IMR-90 (cell line): ENCODE results near the gene SLC19A1. TPM values are rescaled to one million over a fixed set of nuclear protein-coding genes. Genes with fewer than 3 reads are reported as not detected.
A peak's percentile ranks its signal among the peaks of the same experiment; 100 is the strongest.

ENCODE experiments used
- ATAC-seq: fragments of 200-7000 bp; cut with Tn5 transposase; 2 replicates; pipeline ENCODE4 v1.9.1; 2020; ENCODE audit warnings: low read depth, mild to moderate bottlenecking, moderate library complexity
- BruUV-seq: library from RNA; stranded (reverse); fragments of 400-500 nt; replicated peaks from 2 replicates; lab custom pipeline; 2021; lab: Mats Ljungman, UMichigan
- CTCF ChIA-PET: fragments of 300-600 bp; formaldehyde crosslinking; extraction: SDS; loops from one replicate; lab custom pipeline; 2021; ENCODE audit warnings: antibody characterized with exemption; lab: Yijun Ruan, JAX
- POLR2A ChIA-PET: fragments of 300-600 bp; sonication (Branson Sonifier 250); formaldehyde crosslinking; loops from one replicate; lab custom pipeline; 2022; ENCODE audit warnings: antibody characterized with exemption; ENCODE audit not compliant: unreplicated experiment; lab: Charles Lee
- DNase-seq: peaks from one replicate; pipeline ENCODE4 v3.0.0; 2013
- H2AFZ ChIP-seq: replicated peaks from 2 replicates; pipeline ENCODE3; 2013; ENCODE audit warnings: low read length, mild to moderate bottlenecking; ENCODE audit not compliant: poor library complexity
- H2AK5ac ChIP-seq: 2 replicates; pipeline ENCODE4 v1.6.1; 2013; ENCODE audit warnings: low read depth, low read length, inconsistent platforms
- H2AK9ac ChIP-seq: replicated peaks from 2 replicates; pipeline ENCODE3; 2013; ENCODE audit warnings: mild to moderate bottlenecking, low read depth, low read length, moderate library complexity; ENCODE audit not compliant: poor library complexity
- H2BK120ac ChIP-seq: 2 replicates; pipeline ENCODE4 v1.6.1; 2013; ENCODE audit warnings: low read depth, low read length, inconsistent platforms
- H2BK15ac ChIP-seq: 3 replicates; pipeline ENCODE4 v1.6.1; 2013; ENCODE audit warnings: low read depth, low read length, inconsistent platforms
- H2BK20ac ChIP-seq: 2 replicates; pipeline ENCODE4 v1.6.1; 2013; ENCODE audit warnings: low read depth, mild to moderate bottlenecking, inconsistent platforms, low read length, moderate library complexity
- H2BK5ac ChIP-seq: 2 replicates; pipeline ENCODE4 v1.6.1; 2013; ENCODE audit warnings: mild to moderate bottlenecking, low read depth, low read length, inconsistent platforms; ENCODE audit not compliant: poor library complexity, severe bottlenecking
- H3K14ac ChIP-seq: replicated peaks from 2 replicates; pipeline ENCODE4 v1.6.1; 2013; ENCODE audit warnings: low read depth, low read length, inconsistent platforms
- H3K18ac ChIP-seq: 2 replicates; pipeline ENCODE4 v1.6.1; 2013; ENCODE audit warnings: low read depth, low read length, control low read depth
- H3K23ac ChIP-seq: 2 replicates; pipeline ENCODE4 v1.6.1; 2013; ENCODE audit warnings: low read depth, low read length, inconsistent platforms
- H3K27ac ChIP-seq: 2 replicates; pipeline ENCODE4 v1.5.1; 2013; ENCODE audit warnings: mild to moderate bottlenecking, control low read depth, low read length; ENCODE audit not compliant: insufficient read depth
- H3K27me3 ChIP-seq: 2 replicates; pipeline ENCODE4 v1.6.1; 2013; ENCODE audit warnings: low read length; ENCODE audit not compliant: control insufficient read depth, insufficient read depth
- H3K36me3 ChIP-seq: 2 replicates; pipeline ENCODE4 v1.6.1; 2013; ENCODE audit warnings: low read length, mixed read lengths; ENCODE audit not compliant: control insufficient read depth, insufficient read depth
- H3K4ac ChIP-seq: 2 replicates; pipeline ENCODE4 v1.6.1; 2013; ENCODE audit warnings: low read depth, low read length, inconsistent platforms
- H3K4me1 ChIP-seq: 2 replicates; pipeline ENCODE4 v1.6.1; 2013; ENCODE audit warnings: low read length, mixed read lengths; ENCODE audit not compliant: control insufficient read depth, insufficient read depth
- H3K4me2 ChIP-seq: 2 replicates; pipeline ENCODE4 v1.6.1; 2013; ENCODE audit warnings: low read depth, mild to moderate bottlenecking, control low read depth, low read length, moderate library complexity
- H3K4me3 ChIP-seq: 2 replicates; pipeline ENCODE4 v1.5.1; 2013; ENCODE audit warnings: low read depth, mild to moderate bottlenecking, control low read depth, low read length, moderate library complexity; ENCODE audit not compliant: insufficient read depth
- H3K56ac ChIP-seq: 2 replicates; pipeline ENCODE4 v1.6.1; 2013; ENCODE audit warnings: low read length, inconsistent platforms; ENCODE audit not compliant: insufficient read depth; ENCODE audit errors: extremely low read depth
- H3K79me1 ChIP-seq, 2 experiments: 2 replicates each; pipeline ENCODE4 v1.6.1; 2013; ENCODE audit warnings: low read length in 2 of 2, inconsistent platforms in 1 of 2, low read depth in 1 of 2
- H3K9ac ChIP-seq: 2 replicates; pipeline ENCODE4 v1.6.1; 2013; ENCODE audit warnings: low read depth, low read length, control low read depth
- H3K9me1 ChIP-seq: 2 replicates; pipeline ENCODE4 v1.6.1; 2013; ENCODE audit warnings: low read length, inconsistent platforms; ENCODE audit not compliant: insufficient read depth
- H3K9me3 ChIP-seq: 2 replicates; pipeline ENCODE4 v1.6.1; 2013; ENCODE audit warnings: low read length; ENCODE audit not compliant: control insufficient read depth, insufficient read depth
- H4K20me1 ChIP-seq: 2 replicates; pipeline ENCODE4 v1.6.1; 2013; ENCODE audit warnings: low read length, inconsistent platforms; ENCODE audit not compliant: insufficient read depth
- H4K5ac ChIP-seq: 2 replicates; pipeline ENCODE4 v1.6.1; 2013; ENCODE audit warnings: mild to moderate bottlenecking, low read depth, low read length, control low read depth
- H4K8ac ChIP-seq, 2 experiments: 2 replicates each; pipeline ENCODE4 v1.6.1; 2013; ENCODE audit warnings: low read depth in 2 of 2, low read length in 2 of 2, control low read depth in 1 of 2, inconsistent platforms in 1 of 2
- H4K91ac ChIP-seq: 2 replicates; pipeline ENCODE4 v1.6.1; 2013; ENCODE audit warnings: low read depth, low read length, inconsistent platforms; ENCODE audit not compliant: insufficient read depth
- POLR2A ChIP-seq: IDR thresholded peaks from 2 replicates; pipeline ENCODE4 v1.6.1; 2012; ENCODE audit warnings: mild to moderate bottlenecking, low read depth, low read length
- RAD21 ChIP-seq: IDR thresholded peaks from 2 replicates; pipeline ENCODE4 v1.6.1; 2012; ENCODE audit warnings: low read length, improper control_type of control experiment
- RCOR1 ChIP-seq: IDR thresholded peaks from 2 replicates; pipeline ENCODE4 v1.6.1; 2012; ENCODE audit warnings: mild to moderate bottlenecking, low read length, improper control_type of control experiment; ENCODE audit not compliant: insufficient replicate concordance
- SMC3 ChIP-seq: fragments of 150-350 bp; IDR thresholded peaks from 2 replicates; pipeline ENCODE4 v1.6.1; 2016; ENCODE audit warnings: low read depth, mild to moderate bottlenecking, antibody characterized with exemption, low read length, moderate library complexity
- WGBS, 2 experiments: methylation state at CpG; one replicate each; pipeline versions ENCODE4 v1.1.5 to v1.1.7; 2013; ENCODE audit warnings: missing lambda C conversion rate in 2 of 2; ENCODE audit not compliant: insufficient read length in 1 of 2; ENCODE audit errors: extremely low coverage in 2 of 2; 5-methylcytosine and 5-hydroxymethylcytosine counted together
- dilution Hi-C: fragments of 300-500 bp; cut with HindIII; formaldehyde crosslinking; loops from one replicate; pipeline ENCODE4 v1.14.3; 2018; ENCODE audit warnings: low sequenced_read_pairs; ENCODE audit not compliant: unreplicated experiment
- in situ Hi-C: fragments of 300-500 bp; cut with MboI; formaldehyde crosslinking; loops from 3 replicates; pipeline ENCODE4 v1.14.3; 2019; ENCODE audit warnings: low sequenced_read_pairs, inconsistent platforms, mixed read lengths
- intact Hi-C: fragments of 100-400 bp; cut with micrococcal nuclease; formaldehyde crosslinking; loops from 2 replicates; pipeline ENCODE4 v1.10.0; 2022
- polyA plus RNA-seq, 3 experiments: library from polyadenylated mRNA; depleted of rRNA; stranded (reverse); fragments of >200 nt; gene quantifications; 2 replicates each; pipeline ENCODE4 v1.2.3, GENCODE V29; 2012; ENCODE audit warnings: low replicate concordance in 1 of 3
- total RNA-seq: library from RNA; depleted of rRNA; stranded (reverse); fragments of >200 nt; gene quantifications from 2 replicates; pipeline ENCODE4 v1.2.3, GENCODE V29; 2012

The SLC19A1 gene
- total and polyA plus RNA-seq, 2 of the 4 experiments (the other 2 are of a cell fraction) = 2.2 to 16.2 TPM

DNA sequence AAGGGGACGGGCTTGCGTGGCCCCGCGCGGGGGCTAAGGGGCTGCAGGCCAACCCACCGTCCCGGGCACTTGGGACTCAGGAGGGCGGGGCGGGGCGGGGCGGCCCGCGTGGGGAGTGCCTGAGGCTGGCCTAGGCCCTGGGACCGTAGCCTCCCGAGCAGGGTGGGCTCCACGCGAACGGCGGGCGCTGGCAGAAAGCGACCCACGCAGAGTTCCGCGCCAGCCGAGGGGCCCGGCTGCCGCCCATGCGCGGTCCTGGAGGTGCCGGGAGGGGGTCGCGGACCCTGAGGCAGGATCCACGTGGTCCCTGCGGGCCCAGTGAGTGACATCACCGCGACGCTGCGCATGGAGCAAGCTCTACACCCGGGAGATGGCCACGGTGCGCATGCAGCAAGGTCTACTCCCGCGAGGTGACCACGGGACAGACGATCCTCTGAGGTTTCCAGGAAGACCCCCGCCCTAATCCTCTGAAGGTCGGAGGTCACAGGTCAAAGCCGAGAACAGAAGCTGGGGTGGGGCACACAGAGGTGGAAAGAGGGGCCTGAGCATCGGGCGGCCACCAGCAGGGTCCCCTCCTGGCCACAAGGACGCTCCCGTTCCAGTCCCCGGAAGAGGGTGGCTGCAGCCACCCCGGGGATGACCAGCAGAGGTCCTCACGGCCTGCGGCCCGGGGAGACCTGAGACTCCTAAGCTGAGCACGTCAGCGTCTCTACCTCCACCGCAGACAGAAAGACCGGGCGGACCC, 13.5 kb upstream of the SLC19A1 start (continued):
- TF ChIP-seq SMC3 = peak; percentile 90
- TF ChIP-seq RAD21 = peak; percentile 95

DNA sequence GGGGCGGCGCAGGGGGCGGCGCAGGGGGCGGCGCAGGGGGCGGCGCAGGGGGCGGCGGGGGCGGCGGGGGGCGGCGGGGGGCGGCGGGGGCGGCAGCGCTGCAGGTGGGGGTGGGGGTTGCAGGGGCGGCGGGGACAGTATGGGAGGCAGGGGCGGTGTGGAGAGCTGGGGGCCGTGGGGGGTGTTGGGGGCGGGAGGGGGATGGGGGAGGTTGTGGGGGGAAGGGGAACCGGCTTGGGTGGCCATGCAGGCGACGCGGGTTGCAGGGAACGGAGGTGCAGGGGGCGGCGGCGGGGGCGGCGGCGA, 13.0 kb upstream of the SLC19A1 start:
- Histone ChIP-seq H3K18ac (no peak overlapping the region), H2BK20ac (no peak overlapping the region), H4K5ac (no peak overlapping the region), H2BK15ac (no peak overlapping the region), H4K8ac (no peak overlapping the region; a peak in 1 of 4 replicates), H3K79me1 (no peaks in the 10 kb centered on the region), H3K4me3 (peak overlapping the region; percentile 37), H3K9me1 (0 out of 2 replicates have a peak, but pooled peaks cover 9% of the 10 kb centered on the region), H2AK9ac (no peak overlapping the region), H3K27me3 (no peaks in the 10 kb centered on the region; the same call in 1 of the 2 replicates), H3K4me2 (no peak overlapping the region; the same call in 1 of the 2 replicates), H3K23ac (no peak overlapping the region), H3K4me1 (peaks cover 2% of the 10 kb centered on the region; the same call in 1 of the 2 replicates), H4K20me1 (no peaks in the 10 kb centered on the region), H3K4ac (no peak overlapping the region), H2AFZ (no peak overlapping the region), H2BK5ac (no peak overlapping the region), H3K36me3 (no peaks in the 10 kb centered on the region), H2AK5ac (no peak overlapping the region), H3K14ac (no peak overlapping the region), H3K56ac (no peak overlapping the region), H3K9me3 (no peaks in the 10 kb centered on the region), H3K9ac (no peak overlapping the region), H2BK120ac (no peak overlapping the region), H4K91ac (no peak overlapping the region), H3K27ac (no peak overlapping the region; the same call in 1 of the 2 replicates)
- DNase-seq (peak; percentile 30), ATAC-seq (no peak)
- POLR2A ChIA-PET = no interaction called here
- in situ Hi-C loops (loop anchor here (5.0 kb wide), 1 partner anchor 262 kb away; no protein-coding TSS in a partner anchor), dilution Hi-C loops (no loop called here), intact Hi-C loops (loop anchor here (1.0 to 5.0 kb wide), 5 partner anchors 57 to 368 kb away; partner anchors contain the start of gene PCBP3)
- CTCF ChIA-PET = interaction anchor here (0.5 to 1.6 kb wide), 8 partner anchors 16 to 415 kb away, joined by 3 to 15 read pairs (median 6); no protein-coding TSS in a partner anchor
- 0% methylated on average over 1 of the region's 34 CpGs; no CpG with 5 or more reads in 1 of the 2 experiments for WGBS, 2 experiments
- TF ChIP-seq POLR2A (peak; percentile 6; the same call in 1 of the 2 replicates), RCOR1 (no peak)
- no TSS peak for BruUV-seq
